Activated CD4-positive, alpha-beta T cell treated with anti-CD3 and anti-CD28 coated beads, Interleukin-2, Interleukin-6, amounts not matched to agents 100 ng/mL and 50 ng/mL, durations not matched to agents 16 hours and 8 hours (primary cell): ENCODE measurements around the gene CEP250.

Experiments
- DNase-seq: peaks from one replicate; pipeline ENCODE4 v3.0.0-alpha.2; 2020

The CEP250 gene

DNA sequence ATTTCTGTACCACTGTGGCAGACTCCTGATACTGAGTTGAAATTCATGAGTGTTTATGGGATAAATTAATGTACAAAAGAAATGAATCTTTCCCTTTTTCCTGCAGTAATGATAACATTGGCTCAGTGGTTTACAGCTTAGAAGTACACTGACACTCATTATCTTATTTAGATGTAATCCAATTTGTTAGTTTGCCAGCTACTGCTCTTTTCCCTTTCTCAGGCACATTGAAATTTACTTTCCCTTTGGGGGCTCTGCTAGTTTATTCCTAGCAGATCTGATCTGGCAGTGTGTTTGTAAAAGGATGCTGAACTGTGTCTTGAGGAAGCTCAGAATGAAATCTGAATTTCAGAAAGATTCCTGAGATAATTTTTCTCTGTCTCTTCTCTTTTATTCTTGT is 3.0 kb downstream of the CEP250 start:
- DNase-seq: no peak

GRCh38 chr20:35461620-35462019 is 6.2 kb downstream of the CEP250 start:
- no peak for DNase-seq

- no peak for DNase-seq
These were observed 7.0 kb downstream of the CEP250 start for GRCh38 chr20:35462351-35462750.

- peak; percentile 72 for DNase-seq
These were observed 8.3 kb downstream of the CEP250 start for GRCh38 chr20:35463455-35464300.

DNA sequence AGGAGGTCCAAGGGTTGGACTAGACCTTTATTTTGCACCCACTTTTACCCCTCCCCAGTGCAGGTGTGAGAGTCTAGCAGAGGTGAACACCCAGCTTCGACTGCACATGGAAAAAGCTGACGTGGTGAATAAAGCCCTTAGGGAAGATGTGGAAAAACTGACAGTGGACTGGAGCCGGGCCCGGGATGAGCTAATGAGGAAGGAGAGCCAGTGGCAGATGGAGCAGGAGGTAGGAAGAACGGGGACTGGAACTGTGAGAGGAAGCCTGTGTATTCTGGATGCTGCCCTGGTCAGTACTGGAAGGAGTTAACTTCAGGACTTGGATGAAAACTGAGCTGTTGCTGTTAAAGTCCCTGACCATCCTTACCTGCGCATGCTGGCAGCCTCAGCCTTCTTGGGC is 10.6 kb downstream of the CEP250 start:
- DNase-seq: no peak

- DNase-seq: no peak
These were observed 11.5 kb downstream of the CEP250 start for GRCh38 chr20:35466856-35467255.

- DNase-seq: no peak
These were observed 12.2 kb downstream of the CEP250 start for GRCh38 chr20:35467339-35468224.

GRCh38 chr20:35468671-35469334 is 13.4 kb downstream of the CEP250 start:
- no peak for DNase-seq

DNA sequence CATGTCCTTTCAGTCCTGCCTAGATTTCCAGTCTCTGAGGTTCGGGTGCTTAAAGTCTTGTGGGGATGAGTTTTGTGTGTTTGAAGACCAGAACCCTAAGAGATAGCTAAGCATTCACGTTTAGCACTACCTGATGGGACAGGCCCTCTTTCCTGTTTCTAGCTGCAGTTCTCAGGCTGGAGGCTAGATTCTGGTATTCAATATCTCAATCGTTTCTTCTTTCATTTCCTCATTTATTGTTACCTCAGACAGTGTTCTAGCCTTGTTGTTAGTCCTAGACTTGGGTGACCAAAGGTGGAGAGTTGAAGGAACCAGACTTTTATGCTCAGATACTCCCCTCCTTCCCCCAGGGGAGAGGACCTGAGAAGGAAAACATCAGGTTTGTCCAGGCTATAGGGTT is 16.8 kb downstream of the CEP250 start:
- DNase-seq: no peak

DNA sequence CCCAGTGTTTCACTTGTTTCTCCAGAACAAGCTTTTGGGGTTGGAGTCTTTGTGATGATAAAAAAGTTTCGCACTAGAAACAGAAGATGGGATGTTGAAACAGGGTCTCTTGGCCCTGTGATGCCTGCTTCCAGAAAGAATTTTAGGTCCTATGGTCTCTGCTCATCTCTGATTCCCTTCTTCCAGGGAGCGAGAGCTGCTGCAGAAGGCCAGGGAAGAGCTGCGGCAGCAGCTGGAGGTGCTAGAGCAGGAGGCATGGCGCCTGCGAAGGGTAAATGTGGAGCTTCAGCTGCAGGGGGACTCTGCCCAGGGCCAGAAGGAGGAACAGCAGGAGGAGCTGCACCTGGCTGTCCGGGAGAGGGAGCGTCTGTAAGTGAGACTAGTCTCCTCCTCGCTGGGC is 18.3 kb downstream of the CEP250 start:
- DNase-seq: no peak

- DNase-seq: no peak
These were observed 19.0 kb downstream of the CEP250 start for GRCh38 chr20:35474303-35474871.

GRCh38 chr20:35476288-35476687 is 20.9 kb downstream of the CEP250 start:
- DNase-seq: no peak

DNA sequence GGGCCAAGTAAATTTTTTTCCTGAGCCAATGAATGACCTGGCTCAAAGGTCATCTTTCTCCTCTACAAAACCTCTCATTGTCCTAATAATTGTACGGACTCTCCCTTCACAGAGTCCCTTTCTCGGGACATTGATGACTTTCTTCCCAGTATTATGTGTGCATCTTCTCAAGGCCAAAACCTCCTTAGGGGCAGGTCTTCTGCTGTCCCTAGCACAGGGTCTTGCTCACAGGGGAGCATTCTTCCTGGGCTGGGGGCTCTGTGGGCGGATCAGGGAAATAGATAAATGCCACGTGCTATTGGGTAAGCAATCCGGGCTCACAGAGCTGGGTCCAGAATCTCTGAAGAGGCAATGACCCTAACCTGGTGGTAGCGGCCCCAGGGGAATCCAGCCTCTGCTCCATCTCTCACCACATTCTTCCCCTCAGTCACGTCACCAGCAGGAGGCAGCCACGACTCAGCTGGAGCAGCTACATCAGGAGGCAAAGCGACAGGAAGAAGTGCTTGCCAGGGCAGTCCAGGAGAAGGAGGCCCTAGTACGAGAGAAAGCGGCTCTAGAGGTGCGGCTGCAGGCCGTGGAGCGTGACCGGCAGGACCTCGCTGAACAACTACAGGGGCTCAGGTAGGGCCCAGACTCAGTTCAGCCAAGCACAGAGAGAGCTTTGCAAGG is 23.5 kb downstream of the CEP250 start:
- DNase-seq: no peak

DNA sequence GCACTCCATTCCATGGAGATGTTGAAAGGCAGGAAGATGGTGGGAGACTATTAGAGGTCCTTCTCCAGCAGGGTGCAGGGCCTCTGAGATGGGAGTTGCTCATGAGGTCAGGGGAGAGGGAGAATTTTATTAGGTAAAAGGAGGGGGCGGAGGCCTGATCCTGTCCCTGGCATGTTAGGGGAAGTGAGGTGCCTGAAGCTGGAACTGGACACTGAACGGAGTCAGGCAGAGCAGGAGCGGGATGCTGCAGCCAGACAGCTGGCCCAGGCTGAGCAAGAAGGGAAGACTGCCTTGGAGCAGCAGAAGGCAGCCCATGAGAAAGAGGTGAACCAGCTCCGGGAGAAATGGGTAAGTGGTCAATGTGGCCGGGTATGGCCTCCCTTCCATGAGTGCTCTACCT is 24.4 kb downstream of the CEP250 start:
- no peak for DNase-seq

GRCh38 chr20:35487479-35487878 is 32.1 kb downstream of the CEP250 start:
- DNase-seq: no peak

DNA sequence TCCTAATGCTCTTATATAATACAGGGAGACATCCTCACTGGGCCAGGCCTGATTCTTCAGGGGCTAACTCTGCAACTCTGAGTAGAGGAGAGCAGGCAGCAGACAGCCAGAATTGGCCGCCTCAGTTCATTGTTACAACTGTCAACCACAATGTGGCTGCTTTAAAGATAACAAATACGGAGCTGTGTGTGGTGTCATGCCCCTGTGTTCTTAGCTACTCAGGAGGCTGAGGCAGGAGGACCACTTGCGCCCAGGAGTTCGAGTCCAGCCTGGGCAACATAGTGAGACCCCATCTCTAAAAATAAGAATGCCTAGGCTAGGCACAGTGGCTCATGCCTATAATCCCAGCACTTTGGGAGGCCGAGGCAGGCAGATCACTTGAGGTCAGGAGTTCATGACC is 34.3 kb downstream of the CEP250 start:
- DNase-seq: peak; percentile 34

GRCh38 chr20:35490736-35491181 is 35.4 kb downstream of the CEP250 start:
- peak; percentile 81 for DNase-seq

DNA sequence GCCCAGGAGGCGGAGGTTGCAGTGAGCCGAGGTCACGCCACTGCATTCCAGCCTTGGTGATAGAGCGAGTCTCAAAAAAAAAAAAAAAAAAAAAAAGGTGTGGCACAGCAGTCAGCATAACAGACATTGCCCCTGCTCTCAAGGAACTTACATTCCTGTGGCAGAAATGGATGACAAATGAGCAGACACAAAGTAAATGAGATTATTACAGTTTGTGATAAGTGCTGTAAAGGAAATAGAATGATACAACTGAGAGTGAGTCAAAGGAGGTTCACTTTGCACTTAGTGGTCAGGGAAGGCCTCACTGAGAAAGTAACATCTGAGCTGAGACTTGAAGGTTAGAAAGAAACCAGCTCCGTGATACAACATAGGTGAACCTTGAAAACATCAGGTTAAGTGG is 36.4 kb downstream of the CEP250 start:
- no peak for DNase-seq

- DNase-seq: no peak
These were observed 37.0 kb downstream of the CEP250 start for GRCh38 chr20:35492352-35492751.

GRCh38 chr20:35496481-35496880 is 41.1 kb downstream of the CEP250 start:
- no peak for DNase-seq

- no peak for DNase-seq
These were observed 41.9 kb downstream of the CEP250 start for GRCh38 chr20:35497320-35497719.

GRCh38 chr20:35497780-35498189 is 42.4 kb downstream of the CEP250 start:
- no peak for DNase-seq
